GM15510 (cell line): Measurements from ENCODE around the gene PDCD4.

Source experiments
- POLR2A ChIP-seq: IDR thresholded peaks from 3 replicates; pipeline ENCODE4 v1.6.1; 2011; ENCODE audit warnings: borderline replicate concordance; ENCODE audit not compliant: insufficient read length; ENCODE audit errors: extremely low read depth

Gene PDCD4

DNA sequence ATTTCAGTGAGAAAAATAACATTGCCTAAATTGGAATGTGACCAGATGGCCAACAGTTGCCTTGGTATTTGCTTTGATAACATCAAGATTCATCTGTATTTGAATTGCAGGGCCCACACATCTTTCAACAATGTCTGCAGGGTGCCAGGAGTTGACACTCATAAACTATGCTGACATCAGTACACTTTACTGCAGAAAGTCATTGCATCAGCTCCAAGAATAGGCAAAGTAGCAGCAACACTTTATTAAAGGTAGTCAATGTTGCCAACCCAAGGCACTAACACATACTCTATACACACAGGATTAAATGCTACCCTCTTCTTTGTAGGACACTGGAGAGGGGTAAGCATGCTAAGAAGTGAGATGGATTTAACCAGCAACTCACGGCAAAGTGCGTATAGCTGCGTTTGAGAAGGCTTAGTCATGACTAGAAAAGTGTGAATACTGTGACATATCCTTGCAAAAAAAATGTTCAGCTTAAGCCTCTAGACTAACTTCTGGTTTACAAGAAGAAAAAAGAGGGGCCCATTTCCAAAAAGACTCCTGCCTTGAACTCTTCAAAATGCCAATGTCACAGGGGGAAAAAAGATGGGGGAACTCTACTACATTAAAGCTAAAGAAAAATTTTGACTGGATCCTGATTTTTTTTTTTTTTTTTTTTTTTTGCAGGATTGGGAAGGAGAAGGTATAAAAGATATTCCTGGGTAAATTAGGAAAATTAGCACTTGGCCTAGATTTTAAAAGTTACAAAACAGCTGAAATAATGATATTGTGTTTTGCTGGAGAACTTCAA is 45.0 kb downstream of the PDCD4 start:
- TF ChIP-seq POLR2A = no peak

DNA sequence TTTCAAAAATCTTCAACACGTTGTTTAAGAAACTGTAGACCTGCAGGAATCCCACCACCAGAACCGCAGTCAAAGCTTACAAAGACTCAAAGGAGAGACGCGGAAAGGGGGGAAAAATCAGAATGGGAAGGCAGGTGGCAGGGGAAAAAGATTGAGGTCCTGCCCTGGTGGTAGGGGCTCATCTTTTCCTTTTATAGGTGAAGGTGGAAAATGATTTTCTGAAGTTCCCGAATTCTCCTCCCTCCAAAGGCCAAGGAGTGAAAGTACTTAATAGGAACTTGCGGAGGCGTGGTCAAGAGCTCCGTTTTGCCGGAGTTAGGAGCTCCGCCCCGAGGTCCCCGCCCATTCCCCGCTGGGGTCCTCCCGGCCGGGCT is 46.5 kb downstream of the PDCD4 start:
- TF ChIP-seq POLR2A = no peak

DNA sequence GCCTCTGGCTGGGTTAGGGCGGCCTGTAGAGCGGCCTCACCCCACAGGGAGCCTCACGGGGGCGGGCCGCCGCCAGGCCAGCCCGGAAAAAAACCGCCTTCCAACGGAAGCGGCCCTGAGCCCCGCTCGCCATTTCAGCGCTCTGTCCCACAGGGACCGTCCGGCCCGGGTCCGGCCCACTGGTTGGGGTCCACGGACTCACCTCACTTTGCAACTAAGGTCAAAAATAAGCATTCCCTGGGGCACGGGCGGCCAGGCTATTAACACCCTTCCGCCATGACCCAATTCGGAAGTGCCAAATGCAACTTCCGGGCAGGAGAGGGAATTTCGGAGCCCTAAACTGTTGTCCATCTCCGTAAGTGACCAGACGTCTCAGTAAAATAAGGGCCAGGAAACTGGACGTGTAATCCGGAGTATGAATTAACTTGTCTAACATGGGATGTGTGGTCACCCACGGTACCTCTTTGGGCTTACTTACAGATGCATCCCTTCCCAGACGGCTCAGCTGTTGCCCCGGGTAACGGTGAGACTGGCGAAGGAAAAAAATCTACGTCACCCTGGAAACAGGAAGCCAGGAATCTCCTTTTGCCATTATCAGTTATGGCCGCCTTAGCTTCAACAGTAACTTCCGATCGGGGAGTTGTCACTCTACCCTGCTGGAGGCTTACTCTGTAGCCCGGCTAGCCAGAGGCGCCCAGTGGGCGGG is 47.1 kb downstream of the PDCD4 start, which contains the start of gene BBIP1:
Gene BBIP1 (minus strand): TSS at position 538 of the 706 bp plus-strand sequence. CDS start 1,023 bp downstream, outside the sequence.
- peak; percentile 68 for TF ChIP-seq POLR2A

DNA sequence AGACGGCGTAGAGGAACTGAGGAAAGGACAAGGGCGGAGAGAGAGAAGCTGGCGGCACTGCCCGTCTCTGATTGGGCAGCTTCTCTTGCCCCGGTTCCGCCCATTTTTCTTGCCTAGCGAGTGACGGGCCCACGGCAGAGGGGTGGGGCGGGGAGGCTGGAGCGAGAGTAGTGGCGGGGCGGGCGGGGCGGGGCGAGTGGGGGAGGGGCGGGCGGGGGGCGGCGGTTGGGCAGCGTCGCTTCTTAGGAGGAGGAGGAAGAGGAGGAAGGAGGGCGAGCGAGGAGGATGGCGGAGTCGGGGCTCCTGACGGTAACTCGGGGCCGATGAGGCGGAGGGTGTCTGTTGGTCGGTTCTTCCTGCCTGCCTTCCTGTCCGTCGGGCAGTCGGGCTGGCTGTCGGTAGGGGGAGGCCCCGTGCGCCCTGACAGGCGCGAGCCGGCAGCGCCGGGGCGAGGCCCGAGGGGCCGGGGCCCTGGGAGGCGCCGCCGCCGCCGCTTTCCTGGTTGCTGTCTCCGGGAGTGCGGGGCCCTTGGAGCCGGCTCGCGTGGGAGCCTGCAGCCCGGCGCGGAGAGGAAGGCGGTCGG is 47.7 kb downstream of the PDCD4 start, which contains the start of gene SHOC2:
Gene SHOC2 (plus strand): TSS at position 256 of the 583 bp plus-strand sequence. CDS start 44,755 bp downstream, outside the sequence.
- peak; percentile 81 for TF ChIP-seq POLR2A

DNA sequence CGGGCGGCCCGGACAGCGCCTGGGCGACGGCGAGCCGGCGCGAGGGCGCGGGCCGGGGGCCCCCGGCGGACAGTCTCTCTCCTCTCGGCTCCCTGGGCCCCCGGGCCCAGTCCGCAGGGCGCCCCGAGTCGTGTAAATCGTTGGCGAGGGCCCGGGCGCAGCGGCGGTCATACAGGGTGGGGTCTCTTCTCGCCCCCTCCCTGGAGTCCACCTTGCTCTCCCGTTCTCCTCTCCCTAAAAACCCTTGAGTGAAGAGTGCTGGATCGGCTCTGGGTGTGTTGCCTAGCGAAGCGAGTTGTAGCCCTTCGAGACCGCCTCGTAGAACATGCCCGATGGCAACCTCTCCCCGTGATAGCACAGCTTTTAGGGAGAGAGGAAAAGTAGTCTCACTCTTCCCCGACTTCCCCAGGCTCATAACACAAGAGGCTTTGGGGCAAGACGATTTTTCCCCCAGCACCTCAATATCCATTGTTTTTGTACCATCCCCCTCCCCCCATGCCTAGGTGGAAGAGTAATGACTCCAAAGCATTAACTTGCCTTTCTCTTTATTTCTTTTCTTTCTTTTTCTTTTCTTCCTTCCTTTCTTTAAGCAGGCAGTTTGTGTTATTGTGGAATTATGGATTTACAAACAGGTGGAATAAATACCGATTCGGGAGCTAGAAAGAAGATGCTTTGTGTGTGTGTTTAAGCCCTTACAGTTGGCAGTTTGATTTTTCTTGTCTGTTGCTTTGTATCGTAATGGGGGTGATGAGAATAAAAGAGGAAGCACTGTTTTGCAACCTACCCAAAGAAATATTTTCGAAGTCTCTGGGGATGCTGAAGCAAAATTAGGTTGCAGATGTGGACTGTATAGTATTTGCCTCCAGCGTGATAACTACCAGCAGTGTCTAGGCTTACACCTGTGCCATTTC is 48.5 kb downstream of the PDCD4 start:
- no peak for TF ChIP-seq POLR2A

DNA sequence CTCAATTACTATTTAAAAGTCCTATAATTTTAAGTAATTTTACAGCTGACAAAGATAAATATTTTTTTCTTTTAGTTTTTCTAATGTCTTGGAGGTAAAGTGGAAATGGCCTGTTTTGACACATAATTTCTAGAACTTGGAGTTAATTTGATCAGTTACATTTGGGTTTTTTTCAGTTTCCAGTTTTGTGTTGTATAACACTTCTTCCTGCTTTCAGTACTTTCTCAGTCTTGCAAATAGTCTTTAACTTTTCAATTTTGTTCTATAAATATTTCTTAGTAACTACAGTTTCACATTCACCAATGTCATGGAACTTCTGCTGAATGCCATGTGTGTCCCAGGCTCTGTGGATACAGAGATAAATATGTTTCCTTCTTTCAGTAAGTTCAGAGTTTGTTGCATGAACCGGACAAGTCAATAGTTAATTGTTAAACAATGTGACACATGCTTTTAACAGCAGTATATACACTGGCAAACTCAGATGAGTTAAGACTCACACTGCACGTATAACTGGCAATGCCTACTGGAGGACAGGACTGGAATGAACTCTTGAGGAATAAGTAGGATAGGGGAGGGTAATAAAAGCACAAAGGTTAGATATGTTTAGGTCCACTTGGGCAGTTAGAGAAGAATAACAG is 52.2 kb downstream of the PDCD4 start:
- no peak for TF ChIP-seq POLR2A

DNA sequence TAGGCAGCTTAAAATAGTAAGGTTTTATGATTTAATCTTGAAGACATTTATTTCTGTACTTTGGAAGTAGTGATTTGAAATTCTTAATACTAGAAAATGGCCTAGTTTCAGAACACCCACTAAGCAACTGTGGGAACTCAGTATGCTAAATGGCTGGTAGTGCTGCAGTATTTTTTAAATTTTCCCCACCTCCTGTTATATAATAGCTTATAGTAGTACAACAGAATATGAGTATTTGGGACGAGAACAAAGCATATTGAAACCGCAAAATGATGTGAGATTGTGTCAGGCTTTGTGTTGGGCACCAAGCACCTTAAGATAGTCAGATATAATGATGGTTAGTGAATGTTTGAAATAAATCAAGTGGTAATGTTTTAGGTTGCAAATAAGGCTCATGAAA is 55.7 kb downstream of the PDCD4 start:
- no peak for TF ChIP-seq POLR2A

DNA sequence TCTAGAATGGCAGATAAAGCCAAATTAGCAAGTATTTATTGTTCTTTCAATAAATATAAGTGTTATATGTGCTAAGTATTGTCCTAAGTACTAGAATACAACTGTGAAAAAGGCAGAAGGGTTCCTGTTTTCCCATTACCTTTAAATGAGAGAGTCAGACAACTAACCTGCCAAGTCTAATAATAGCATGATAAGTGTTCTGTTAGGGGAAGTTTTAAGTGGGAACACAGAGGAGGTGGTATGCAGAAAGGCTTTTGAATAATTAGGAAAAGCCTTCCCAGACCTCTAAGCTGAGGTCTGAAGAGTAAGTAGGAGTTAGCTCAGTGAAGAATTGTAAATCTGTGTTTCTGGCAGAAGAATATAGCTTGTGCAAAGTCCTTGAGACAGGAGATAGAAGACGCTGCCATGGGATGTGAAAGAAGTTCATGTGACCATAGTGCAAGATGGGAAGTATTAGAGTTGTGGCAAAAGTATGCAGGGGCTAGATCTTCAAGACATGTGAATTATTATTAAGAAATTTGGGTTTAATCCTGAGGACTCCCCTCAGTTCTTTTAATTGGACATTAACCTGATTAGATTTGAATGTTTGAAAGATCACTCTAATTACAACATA is 60.1 kb downstream of the PDCD4 start:
- TF ChIP-seq POLR2A = no peak

DNA sequence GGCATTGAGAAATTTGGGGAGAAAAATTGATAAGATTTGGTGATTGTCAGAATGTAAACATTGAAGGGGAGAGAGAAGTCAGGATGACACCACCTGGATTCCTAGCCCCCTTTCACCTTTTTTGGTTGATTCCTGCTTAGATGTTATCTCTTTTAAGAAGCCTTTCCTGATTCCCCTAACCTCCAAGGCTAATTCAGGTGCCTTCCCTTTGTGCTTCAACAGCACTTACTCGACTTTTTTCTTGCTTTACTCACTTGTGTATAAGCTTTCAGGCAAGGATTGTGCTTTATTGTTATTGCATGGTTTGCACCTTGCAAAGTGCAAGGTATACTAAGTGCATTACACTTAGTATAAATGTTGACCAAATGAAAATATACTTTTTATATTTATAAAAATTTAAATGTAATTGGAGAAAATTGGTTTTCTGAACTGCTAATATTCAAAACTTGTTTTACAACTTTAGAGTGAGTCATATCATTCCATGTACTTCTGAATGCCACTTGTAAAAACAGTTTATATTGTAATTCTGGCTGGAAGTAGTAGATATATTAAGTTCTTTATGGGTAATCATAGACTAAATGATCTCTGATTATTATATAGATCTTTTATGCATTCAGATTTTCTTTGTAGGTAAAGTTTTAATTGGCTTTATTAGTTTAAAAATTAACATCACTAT is 60.9 kb downstream of the PDCD4 start:
- TF ChIP-seq POLR2A = no peak

DNA sequence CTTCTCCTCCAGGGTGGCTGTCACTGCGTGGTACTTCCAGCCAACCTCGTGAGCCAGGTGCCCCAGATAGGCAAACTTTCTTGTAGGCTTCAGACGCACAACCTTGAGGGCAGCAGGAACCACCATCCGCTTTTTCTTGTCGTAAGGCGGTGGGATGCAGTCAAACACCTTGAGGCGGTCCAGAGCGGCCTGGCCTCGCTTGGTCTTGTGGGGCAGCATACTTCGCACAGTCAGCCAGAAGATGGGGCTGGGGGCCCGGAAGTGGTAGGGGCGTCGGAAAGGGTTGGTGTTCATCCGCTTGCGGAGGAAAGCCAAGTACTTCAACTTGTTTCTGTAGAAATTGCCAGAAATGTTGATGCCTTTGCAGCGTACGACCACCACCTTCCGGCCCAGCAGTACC is 65.0 kb downstream of the PDCD4 start:
- no peak for TF ChIP-seq POLR2A

DNA sequence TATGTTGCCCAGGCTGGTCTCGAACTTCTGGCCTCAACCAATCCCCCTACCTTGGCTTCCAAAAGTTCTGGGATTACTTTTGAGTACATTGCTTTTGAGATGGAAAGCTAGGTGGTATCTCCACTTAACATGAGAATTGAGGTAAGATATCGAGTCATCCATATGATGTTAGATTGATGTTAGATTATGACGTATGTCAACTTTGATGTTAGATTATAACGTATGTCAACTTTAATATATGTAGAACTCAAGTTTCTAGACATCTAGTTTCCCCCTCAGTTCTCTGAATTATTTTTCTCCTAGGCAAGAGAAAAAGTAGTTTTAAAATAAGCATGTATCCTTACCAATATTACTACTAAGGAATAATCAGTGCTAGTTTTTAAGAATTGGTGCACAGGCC is 67.7 kb downstream of the PDCD4 start:
- no peak for TF ChIP-seq POLR2A

DNA sequence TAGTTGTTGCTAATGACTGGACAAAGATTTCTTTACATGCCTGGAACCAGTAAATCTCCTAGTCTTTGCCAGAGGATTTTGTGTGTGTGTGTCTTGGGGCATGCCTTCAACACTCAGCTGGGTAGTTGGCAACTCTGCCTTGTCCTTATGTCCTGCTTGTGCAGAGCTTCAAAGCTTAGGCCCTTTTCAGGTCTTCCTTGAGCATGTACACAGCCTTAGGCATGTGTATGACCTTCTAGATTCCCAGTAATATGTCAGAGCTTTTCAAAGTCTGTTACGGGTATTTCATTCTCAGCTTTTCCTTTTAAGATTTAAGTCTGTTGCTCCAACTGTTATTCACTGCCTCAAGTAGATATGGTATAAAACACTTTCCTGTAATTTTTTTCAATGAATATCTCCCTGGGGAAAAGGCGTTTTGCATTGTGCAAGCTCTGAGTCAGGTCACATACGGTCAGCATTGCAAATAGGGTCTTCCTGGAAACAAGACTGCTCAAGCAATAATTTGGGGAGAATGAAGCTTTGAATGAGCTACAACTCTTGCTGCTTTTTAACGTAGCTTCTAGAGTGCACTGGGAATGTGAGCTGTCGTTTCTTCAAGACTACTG is 73.2 kb downstream of the PDCD4 start:
- TF ChIP-seq POLR2A = no peak

DNA sequence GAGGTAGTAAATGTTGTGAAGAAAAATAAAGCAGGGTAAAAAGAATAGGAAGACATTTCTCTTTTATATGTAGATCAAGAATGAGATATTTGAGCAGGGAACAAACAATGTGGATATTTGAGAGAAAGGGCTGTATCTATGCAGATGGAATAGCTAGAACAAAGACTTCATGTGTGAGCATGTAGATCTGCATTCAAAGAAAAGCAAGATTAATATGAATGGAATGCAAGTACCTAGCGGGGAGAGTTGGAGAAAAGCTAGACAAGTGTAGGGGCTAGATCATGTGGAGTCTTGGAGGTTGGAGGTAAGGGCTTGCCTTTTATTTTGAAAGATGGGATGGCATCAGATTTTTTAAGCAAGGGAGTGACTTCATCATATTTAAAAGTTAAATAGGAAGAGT is 74.8 kb downstream of the PDCD4 start:
- no peak for TF ChIP-seq POLR2A

DNA sequence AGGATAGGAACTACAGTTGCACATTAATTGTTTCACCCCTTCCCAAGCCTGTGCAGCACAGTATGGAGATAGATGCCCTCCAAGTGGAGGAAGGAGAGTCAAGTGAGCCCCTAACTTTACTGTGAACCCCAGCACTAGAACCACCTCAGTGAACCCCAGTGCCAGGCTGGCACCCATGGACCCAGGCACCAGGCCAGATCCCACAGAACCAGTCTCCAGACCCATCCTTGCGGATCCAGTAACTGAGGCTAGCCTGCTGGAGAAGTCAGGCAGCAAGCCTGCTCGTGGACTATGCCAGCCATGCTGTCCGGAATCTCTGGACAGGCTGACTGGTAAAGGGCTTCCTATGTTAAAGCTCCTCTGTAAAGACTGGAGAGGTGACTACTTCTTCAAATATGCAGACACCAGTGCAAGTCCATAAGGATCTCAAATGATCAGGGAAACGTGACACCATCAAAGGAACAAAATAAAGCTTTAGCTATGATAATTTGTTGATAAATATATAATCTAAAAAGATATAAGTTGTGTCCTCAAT is 75.4 kb downstream of the PDCD4 start:
- no peak for TF ChIP-seq POLR2A
